ENCODE data around the gene PDE8B. TPM values are rescaled to one million over a fixed set of nuclear protein-coding genes. Genes with fewer than 3 reads are reported as not detected.

PDE8B gene
- total RNA-seq, 1 donor from 2014 or later = not detected

DNA sequence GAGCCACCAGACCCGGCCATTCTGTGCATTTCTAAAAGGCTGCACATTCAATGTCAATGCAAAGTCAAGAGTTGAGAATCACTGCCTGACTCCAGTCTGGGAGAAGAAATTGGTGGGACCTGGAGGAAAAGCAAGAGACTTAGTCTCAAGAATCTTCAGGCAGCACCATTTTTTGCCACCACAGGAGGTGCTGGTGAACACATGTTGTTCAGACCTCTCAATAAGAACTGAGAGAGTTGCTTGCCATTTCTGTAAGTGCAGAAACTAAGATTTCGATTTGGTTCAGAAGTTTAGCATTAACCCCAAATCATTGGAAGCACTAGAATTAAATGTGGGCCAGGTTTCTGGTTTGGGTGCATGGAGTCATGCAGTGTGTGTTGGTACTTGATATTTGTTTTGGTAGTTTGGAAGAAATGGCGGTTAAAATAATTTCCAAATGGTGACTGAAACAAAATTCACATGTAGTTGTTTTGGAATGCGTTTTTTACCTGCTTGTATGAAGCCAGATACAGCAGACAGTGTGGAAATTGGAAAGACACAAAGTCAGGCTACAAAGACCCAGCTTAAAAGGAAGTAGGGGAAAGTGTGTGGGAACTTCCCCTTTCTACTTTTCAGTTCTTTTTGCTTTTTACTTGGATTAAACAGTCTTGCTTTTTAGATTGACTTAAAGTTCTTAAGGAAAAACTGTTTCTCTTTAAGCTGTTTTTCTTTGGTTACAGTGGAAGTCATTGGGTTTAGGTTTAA, 20.4 kb downstream of the PDE8B start:
- intact Hi-C loops (cut with micrococcal nuclease) = no loop called here

DNA sequence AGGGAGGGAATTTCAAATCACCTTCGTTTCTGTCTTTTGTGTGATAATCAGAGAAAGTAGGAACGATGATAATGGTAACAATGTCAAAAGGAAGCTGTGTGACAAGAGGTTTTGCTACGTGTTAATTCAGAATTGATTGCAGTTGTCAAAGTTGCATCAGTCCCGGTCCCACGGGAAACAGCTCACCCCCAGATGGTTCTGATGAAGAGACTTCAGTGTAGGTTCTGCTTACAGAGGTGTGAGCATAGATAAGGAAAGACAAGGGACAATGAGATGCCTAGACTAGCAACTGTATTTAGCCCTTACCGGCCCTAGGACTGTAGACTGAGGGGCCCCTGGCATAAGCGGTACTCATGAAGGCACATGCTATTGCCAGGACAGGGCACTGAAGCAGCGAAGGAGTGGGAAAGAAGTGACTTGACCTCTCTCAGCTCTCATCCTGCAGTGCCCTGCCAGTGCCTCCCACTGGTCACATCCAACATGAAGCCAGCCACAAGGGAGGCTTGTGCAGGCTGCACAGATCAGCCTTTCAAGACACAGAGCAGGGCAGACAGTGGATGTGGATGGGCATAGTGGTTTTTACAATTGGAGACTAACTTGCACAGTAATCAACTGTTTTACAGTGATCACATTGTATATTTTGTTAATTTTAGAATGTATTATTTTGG, 21.1 kb downstream of the PDE8B start:
- intact Hi-C loops (cut with micrococcal nuclease) = no loop called here

DNA sequence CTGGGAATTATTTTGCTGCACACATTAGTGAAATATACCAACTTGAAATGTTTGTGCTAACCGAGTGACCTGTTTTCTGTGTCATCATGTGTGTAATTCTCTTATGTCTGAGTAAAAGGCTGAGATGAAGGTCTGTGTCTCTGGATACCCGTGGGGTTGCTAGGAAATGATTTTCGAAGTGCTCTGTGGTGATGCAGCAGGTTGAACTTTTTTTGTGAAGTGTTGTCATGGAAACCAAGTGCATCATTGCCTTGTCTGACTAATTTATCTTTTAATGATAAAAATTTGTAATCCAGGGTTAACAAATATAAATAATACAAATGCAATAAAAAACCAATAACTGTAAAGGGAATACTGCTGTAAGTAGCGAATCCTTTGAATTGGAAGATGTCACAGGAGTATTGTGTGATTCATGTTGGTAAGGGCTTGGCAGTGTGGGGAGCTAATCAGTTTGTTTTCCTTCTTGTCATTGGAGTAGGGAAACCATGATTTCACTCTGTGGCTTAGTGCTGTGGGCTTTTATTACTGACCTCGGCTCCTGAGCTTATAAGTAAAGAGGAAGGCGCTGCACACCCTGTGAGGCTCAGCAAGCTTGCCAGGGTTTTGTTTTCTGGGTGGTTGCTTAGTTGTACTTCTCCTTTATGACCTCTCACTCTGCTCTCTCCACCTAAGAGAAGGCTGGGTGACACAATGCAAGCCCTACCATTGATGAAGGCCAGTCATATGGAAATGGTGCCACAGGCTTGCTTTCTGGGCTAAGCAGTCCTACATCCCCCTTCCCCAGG, 22.3 kb downstream of the PDE8B start:
- intact Hi-C loops (cut with micrococcal nuclease) = no loop called here

DNA sequence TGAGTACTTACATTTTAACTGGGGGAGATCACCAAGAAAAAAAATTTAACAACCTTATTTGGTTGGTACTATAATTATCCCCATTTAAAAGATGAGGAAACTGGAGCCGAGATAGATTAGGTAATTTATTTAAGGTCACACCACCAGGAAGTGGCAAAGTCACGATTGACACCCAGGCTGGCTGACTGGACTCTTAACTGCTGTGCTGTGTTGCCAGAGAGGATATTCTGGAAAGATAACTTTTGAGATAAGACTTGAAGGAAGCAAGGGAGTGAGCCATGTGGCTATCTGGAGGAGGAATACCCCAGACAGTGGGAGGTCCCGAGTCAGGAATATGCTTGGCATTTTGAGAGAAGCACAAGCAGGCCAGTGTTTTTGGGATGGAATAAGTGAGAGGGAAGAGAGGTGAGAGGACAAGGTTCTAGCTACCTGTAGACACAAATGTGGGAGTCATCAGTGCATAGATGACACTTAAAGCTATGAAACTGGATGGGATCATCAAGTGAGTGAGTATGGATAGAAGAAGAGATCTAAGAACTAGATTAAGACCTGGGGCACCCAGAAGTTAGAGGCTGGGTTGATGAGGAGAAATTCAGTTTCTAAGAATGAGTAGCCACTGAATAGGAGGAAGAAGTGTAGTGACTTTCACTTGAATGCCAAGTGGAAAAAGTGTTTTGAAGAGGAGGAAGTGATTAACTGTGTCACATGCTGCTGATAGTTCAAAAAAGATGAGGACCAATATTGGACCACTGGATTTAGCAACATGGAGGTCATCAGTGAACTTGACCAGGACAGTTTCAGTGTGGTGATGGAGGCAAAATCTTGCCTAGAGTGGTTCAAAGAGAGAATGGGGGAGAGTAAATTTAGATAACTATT, 25.6 kb downstream of the PDE8B start:
- intact Hi-C loops (cut with micrococcal nuclease) = no loop called here

DNA sequence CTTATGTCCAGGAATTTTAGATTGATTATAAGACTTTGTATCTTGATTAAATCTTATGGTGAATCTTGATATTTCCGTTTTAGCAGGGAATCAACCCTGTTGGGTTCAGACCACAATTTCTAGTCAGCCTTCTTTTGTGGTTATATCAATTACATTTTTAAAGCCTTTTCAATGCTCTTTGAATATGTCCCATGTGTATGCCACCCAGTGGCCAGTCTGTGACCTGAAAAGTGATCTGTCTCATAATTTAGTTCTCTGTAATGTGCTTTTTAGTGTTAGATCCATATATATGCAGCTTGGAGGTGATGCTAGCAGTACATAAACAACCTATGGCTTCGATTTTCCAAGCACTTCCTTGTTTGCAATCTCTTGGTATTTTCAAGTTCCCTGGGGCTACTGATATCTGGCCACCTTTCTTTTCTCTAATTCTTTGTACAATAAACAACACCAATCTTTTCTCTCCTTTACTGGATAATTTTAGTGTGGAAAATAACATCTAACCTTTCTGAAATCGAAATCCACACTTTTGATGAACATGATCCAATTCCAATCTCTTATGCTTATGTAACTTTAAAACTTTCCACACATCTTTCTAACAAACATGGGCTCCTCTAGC, 28.8 kb downstream of the PDE8B start:
- intact Hi-C loops (cut with micrococcal nuclease) = loop anchor here (1.0 kb wide), 2 partner anchors 95 to 371 kb away; no protein-coding TSS in a partner anchor

DNA sequence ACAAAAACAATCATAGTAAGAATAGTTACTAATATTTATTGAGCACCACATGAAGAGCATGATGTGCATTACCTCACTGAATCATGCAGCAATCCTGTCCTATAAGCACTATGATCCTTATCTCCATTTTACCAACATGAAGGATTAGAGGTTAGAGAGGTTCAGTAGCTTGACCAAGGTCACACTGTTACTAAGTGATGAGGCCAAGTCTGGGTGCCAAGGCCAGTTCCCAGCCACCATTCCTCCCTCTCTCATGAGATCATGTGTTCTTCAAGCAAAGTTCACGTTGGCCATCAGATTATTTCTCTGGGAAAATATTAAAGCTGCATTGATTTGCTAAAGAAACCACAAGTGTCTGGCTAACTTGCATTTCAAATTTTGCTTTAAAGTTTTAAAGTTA, 31.0 kb downstream of the PDE8B start:
- intact Hi-C loops (cut with micrococcal nuclease) = no loop called here

DNA sequence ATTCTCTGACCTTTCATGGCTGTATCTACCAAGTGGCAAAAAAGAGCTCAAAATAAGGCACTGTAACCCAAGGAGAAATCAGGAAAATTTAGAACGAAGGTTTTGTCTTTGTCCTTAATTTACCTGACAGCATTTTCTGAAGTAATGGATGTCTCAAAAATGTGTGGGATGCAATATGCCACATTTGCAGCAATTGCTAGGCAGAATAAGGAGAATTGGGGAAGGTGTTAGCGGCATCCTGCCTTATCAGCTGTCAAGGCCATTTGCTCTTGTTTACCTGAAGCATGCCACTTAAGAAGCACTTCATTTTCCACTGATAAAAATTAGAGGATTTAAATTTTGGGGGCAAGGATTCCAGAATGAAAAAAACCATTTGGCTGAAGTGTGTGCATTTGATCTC, 39.0 kb downstream of the PDE8B start:
- intact Hi-C loops (cut with micrococcal nuclease) = no loop called here

DNA sequence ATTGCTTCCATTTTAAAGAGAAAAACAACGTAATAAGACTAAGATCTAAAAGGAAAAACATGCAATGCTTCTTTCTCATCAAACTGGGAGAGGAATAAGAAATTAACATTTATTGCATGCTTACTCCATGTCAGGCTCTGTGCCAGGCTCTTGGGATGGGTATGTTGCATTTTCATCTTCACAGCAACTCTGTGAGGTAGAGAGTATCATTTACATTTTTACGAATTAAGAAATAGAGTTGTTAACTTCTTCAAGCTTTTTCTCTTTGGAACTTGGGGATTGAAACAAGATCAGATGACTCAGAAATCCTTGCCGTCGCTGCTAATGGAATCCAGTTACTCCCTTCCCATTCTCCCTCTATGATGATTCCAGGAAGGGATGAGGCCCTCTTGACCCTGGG, 39.5 kb downstream of the PDE8B start:
- intact Hi-C loops (cut with micrococcal nuclease) = no loop called here

DNA sequence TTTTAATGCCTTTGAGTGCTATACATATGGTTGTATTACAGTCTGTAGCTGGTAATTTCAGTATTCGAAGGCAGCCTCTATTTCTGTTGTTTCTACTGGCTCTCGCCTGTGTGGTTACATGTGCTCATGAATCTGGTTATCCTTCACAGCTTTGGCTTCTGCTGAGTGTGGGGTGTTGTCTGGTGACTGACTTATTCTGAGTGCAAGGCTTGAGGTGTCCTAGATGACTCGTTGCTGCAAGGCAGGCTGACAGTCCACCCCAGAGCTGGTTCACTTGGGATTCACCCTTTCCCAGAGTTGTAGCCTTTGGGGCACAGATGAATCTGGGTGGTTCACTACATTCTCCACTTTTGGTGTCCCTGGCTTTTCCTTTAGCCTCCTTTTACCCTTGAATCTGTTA, 41.4 kb downstream of the PDE8B start:
- intact Hi-C loops (cut with micrococcal nuclease) = no loop called here

DNA sequence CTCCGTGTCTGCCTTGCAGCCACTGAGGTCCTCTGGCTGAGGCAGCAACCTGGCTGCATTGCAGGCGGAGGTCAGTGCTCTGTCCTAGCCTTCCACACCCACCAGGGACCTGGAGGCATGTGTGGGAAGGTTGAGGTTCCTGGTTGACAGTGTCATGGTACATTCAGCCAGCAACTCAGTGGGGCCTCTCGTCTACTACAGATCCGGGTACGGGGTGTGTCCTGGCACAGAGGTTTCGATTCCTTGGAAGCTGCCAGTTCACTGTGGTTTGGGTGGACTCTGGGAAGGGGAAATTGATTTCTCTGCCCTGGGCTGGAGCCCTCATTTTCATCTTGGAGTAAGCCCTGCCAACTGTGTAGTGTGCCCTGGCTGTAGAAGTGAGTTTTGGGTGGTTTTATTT, 45.1 kb downstream of the PDE8B start:
- intact Hi-C loops (cut with micrococcal nuclease) = no loop called here

DNA sequence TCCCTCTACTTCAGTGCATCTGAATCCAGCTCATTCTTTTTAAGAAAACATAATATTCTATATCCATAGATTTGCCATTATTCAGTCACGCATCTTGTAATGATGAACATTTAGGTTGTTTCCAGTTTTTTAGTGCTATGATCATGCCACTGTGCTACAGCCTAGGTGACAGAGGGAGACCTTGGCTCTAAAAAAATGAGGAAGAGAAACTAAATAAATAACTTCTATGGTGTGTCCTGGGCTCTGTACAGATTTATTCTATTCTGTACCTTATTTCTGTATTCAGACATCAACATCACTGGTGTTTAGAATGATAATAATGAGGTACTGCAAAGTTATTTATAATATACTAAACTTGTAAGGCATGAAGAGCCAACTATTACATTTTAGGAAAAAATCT, 45.9 kb downstream of the PDE8B start:
- intact Hi-C loops (cut with micrococcal nuclease) = no loop called here

DNA sequence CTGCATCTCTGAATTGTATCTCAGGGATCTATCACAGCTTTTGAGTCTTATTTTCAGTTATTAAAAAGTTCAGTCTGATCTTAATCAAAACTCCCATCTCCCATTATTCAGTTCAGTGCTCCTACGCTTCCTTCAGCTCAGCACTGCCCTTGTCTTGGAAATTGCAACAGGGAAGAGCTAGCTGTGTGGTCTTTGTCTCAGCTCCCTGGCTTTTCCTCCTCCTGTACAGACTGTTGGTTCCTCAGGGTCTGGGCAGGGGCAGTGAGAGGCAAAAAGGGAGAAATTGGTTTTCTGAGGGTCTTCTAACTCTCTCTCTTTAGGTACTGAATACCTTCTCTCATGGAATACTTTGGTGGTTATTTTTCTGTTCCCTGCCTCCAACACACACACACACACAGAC, 48.2 kb downstream of the PDE8B start:
- intact Hi-C loops (cut with micrococcal nuclease) = no loop called here

DNA sequence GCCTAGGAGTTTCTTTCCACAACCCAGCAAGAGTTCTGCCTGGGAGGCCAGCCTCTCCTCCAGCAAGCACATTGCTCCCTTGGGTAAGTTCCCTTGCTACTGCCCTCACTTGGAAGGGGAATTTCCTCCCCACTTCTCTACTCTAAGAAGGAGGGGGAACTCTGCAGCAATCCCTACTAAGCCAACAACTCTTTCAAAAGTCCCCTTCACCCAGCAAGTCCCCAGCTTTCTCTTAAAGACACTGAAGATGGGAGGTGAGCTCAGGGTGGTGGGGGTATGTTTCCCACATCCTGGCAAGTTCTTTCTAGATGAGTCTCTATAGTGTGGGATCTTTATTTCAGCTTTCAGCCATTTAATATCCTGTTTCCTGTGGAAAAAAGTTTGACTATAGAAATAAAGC, 49.0 kb downstream of the PDE8B start:
- intact Hi-C loops (cut with micrococcal nuclease) = no loop called here

DNA sequence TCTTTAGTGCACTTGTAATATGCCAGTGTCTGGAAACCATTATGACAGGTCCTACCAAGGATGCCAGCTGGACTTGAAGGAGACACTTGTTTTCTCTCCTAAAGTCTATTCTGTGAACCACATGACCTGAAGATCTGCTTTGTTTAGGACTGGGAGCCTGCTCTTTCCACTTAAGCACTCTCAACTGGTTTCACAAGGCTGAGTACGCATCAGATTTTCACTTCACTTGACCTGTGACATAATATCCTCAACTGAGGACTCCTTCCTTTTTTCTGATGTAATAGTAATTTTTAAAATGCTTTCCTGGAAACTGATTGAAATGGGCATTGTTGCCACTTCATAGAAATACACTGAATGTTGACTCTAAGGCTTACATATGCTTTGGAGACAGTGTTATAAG, 52.2 kb downstream of the PDE8B start:
- intact Hi-C loops (cut with micrococcal nuclease) = no loop called here

DNA sequence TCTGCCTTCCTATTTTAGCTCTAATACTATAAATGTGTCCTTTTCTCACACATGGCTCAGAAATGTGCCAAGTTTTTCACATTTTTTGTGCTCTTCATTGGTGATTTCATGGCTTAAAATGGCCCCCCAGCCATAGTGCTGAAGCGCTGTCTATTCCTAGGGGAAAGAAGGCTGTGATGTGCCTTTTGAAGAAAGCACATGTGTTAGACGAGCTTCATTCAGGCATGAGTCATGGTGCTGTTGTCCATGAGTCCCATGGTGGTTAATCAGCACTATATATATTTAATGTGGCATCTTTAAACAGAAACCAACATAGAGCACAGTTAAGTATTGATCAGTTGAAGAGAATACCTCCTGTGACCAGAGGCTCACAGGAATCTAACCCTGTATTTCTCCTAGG, 55.8 kb downstream of the PDE8B start:
- intact Hi-C loops (cut with micrococcal nuclease) = no loop called here

DNA sequence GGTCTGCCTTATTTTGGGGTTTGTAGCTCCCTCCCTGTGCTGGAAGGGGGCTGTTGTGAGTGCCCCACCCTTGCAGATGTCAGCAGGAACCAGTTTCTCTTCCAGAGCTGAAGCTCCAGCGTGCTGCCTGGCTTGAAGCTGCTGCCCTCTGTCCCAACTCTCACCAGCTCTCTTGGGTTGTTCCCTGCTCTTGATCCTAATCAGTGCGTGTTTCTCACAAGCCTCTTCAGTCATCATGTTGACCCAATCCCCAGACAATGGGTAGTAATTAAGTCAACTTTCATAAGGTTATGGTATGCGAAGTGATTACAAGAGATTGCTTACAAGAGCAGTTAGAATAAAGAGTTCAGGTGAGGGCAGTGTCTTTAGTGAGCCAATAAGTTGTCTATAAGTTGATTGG, 57.0 kb downstream of the PDE8B start:
- intact Hi-C loops (cut with micrococcal nuclease) = no loop called here

DNA sequence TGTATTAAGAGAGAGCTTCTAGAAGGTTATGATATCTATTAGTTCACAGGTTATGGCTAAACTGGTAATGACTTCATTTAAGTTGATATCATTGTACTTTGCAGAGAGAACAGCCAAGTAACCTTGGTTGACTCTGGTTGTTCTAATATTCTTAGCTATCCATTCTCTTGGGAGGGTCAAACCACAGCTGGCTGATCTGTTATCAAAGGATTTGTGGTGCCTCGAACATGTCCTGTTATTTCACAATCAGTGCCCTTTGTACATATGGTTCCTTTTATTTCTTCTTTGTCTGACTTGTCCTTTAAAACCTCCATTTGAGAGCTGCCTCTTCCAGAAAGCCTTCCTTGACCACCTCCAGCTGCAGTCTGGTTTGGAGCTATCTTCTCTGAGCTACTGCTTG, 61.7 kb downstream of the PDE8B start:
- intact Hi-C loops (cut with micrococcal nuclease) = no loop called here

DNA sequence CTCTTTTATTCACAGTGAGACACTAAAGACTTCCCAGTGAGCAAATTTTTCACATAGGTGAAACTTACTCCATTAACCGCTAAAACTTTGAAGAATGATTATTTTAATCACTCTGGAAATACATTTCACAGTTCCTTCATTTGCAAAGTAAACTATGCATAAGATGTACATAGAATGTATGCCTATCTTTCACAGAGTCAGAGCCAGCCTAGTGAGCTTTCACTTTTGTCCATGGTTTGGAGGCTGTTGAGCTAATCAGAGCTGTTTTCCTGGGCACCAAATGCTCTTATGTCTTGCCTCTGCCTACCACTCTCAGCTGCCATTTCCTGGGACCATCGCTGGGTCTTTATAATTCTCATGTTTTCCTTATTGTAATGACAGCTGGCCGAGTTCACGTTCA, 67.3 kb downstream of the PDE8B start:
- intact Hi-C loops (cut with micrococcal nuclease) = no loop called here

DNA sequence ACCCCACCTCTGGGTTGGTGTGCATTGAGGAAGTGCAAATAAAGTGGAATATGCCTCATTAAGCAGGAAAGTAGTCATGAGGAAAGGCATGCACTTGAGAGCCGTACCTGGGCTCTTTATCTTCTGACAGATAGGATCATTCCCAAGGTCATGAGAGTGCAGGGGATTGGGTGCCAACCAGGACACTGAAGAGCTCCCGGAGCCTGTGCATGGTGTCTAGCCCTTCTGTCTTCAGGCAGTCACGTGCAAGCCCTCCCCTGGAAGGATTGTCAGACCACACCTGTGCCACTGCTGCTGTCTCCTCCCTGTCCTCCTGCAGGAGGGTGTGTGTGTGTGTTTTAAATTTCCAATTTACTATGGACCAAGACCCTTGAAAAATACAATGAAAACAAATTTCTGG, 69.6 kb downstream of the PDE8B start:
- intact Hi-C loops (cut with micrococcal nuclease) = no loop called here

DNA sequence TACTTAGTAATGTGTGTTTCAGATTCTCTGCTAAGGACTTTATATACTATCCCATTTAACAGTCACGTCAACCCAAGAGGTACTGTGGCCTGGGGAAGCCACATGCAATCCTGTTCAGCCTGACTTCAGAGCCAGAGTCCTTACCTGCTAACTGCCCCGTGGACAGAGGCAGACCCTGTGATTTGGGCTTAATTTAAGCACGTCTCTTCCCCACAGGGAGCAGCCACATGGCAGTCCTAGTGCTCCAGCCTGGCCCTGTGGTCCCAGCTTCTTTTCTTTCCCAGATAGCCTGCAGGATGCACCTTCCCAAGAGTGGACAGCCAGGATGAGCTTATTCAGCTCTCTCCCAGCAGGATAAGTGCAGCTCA, 71.5 kb downstream of the PDE8B start:
- intact Hi-C loops (cut with micrococcal nuclease) = no loop called here

Data from T-helper 1 cell treated with Interleukin-12 subunit alpha and Interleukin-12 subunit beta and Interleukin-4 antibody, amounts not matched to agents 30 ng/mL and 1 ng/mL, for 36 hours (primary cell).